Kidney epithelial cell (primary cell): ENCODE measurements around the gene CPSF3. TPM values are rescaled to one million over a fixed set of nuclear protein-coding genes. Genes with fewer than 3 reads are reported as not detected.

Experiments
- DNase-seq: peaks from one replicate; pipeline ENCODE4 v3.0.0-alpha.2; 2010; ENCODE audit warnings: low read depth
- H3K27me3 ChIP-seq: 2 replicates; pipeline ENCODE4 v1.6.0; 2011; ENCODE audit warnings: low read length; ENCODE audit not compliant: control insufficient read depth, insufficient read depth
- H3K36me3 ChIP-seq: 2 replicates; pipeline ENCODE4 v1.5.1; 2011; ENCODE audit warnings: low read length; ENCODE audit not compliant: control insufficient read depth, insufficient read depth
- H3K4me3 ChIP-seq: 2 replicates; pipeline ENCODE4 v1.5.1; 2011; ENCODE audit warnings: low read depth, mild to moderate bottlenecking, control low read depth, low read length
- CTCF ChIP-seq: IDR thresholded peaks from 2 replicates; pipeline ENCODE4 v1.5.1; 2011; ENCODE audit warnings: mild to moderate bottlenecking, moderate library complexity, low read length, control low read depth, inconsistent platforms; ENCODE audit not compliant: insufficient read depth, poor library complexity, severe bottlenecking
- total RNA-seq: library from RNA; depleted of rRNA; stranded (reverse); fragments of >200 nt; gene quantifications from 2 replicates; pipeline ENCODE4 v1.2.3, GENCODE V29; 2015

The CPSF3 gene
- total RNA-seq, 1 donor from 2014 or later = 43.1 TPM

GRCh38 chr2:9441556-9441955 is 18.1 kb downstream of the CPSF3 start:
- TF ChIP-seq CTCF = no peak

GRCh38 chr2:9443526-9443925 is 20.1 kb downstream of the CPSF3 start:
- Histone ChIP-seq H3K36me3 (no peaks in the 10 kb centered on the region), H3K4me3 (no peak overlapping the region), H3K27me3 (no peaks in the 10 kb centered on the region)
- DNase-seq = no peak
- TF ChIP-seq CTCF = no peak

More at GRCh38 chr2:9441556-9441955, 18.1 kb downstream of the CPSF3 start:
- H3K27me3 ChIP-seq = no peaks in the 10 kb centered on the region
- H3K36me3 ChIP-seq = peaks cover 1% of the 10 kb centered on the region
- DNase-seq = no peak
- H3K4me3 ChIP-seq = no peak overlapping the region

DNA sequence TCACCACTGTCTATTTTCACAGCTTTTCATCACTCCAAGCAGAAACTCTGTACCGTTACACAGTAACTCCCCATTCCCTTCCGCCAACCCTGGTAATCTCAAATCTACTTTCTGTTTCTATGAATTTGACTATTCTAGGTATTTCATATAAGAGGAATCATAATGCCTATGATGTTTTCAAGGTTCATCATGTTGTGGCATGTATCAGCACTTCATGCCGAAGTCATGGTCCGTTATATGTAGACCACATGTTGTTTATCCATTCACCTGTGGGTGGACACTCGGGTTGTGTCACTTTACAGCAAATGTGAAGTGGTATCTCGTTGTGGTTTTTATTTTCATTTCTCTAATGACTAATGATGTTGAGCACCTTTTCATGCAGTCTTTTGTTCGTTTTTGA is 21.6 kb downstream of the CPSF3 start:
- Histone ChIP-seq H3K4me3 (no peak overlapping the region), H3K36me3 (no peaks in the 10 kb centered on the region)

GRCh38 chr2:9451231-9451630 is 27.8 kb downstream of the CPSF3 start:
- Histone ChIP-seq H3K36me3 (peaks cover 2% of the 10 kb centered on the region), H3K27me3 (no peaks in the 10 kb centered on the region), H3K4me3 (no peak overlapping the region)
- TF ChIP-seq CTCF = no peak
- DNase-seq = no peak

More for the DNA sequence above, 21.6 kb downstream of the CPSF3 start:
- no peak for DNase-seq
- no peaks in the 10 kb centered on the region for H3K27me3 ChIP-seq
- TF ChIP-seq CTCF = no peak

GRCh38 chr2:9460441-9461017 is 37.1 kb downstream of the CPSF3 start:
- Histone ChIP-seq H3K27me3 (no peaks in the 10 kb centered on the region), H3K4me3 (no peak overlapping the region), H3K36me3 (peaks cover 1% of the 10 kb centered on the region)
- DNase-seq = no peak
- TF ChIP-seq CTCF = no peak

- H3K4me3 ChIP-seq = no peak overlapping the region
- peaks cover 1% of the 10 kb centered on the region for H3K36me3 ChIP-seq
These were observed 37.6 kb downstream of the CPSF3 start for GRCh38 chr2:9461079-9461478.

More at GRCh38 chr2:9461079-9461478, 37.6 kb downstream of the CPSF3 start:
- no peaks in the 10 kb centered on the region for H3K27me3 ChIP-seq
- no peak for DNase-seq
- no peak for TF ChIP-seq CTCF
